ENCODE data around the gene CHD9.

The CHD9 gene

GRCh38 chr16:53258809-53259208, 204.0 kb downstream of the CHD9 start:
- Histone ChIP-seq H3K36me3 (replicated peaks; ENCODE audit: insufficient read depth, low read length) (no peaks in the 10 kb centered on the region; the same call in 1 of the 2 replicates), H3K27ac (ENCODE audit: low read length) (no peak overlapping the region), H3K4me1 (ENCODE audit: low read length) (no peaks in the 10 kb centered on the region), H3K4me3 (ENCODE audit: low read length) (no peak overlapping the region), H3K4me2 (ENCODE audit: low read depth, low read length) (no peak overlapping the region), H3K9me2 (replicated peaks; ENCODE audit: insufficient read depth, low read length) (no peaks in the 10 kb centered on the region), H3K27me3 (replicated peaks; ENCODE audit: insufficient read depth, low read length) (no peaks in the 10 kb centered on the region), H3F3A (ENCODE audit: insufficient read depth, low read length) (no peaks in the 10 kb centered on the region), H3K9ac (ENCODE audit: low read length) (no peak overlapping the region), H3K79me2 (ENCODE audit: low read length) (no peaks in the 10 kb centered on the region), H4K20me1 (ENCODE audit: insufficient read depth, low read length) (no peaks in the 10 kb centered on the region), H2AFZ (ENCODE audit: low read length) (no peak overlapping the region), H3K9me3 (replicated peaks; ENCODE audit: insufficient read depth, low read length) (no peaks in the 10 kb centered on the region)
- no peak for DNase-seq
- TF ChIP-seq, protein P1, sequence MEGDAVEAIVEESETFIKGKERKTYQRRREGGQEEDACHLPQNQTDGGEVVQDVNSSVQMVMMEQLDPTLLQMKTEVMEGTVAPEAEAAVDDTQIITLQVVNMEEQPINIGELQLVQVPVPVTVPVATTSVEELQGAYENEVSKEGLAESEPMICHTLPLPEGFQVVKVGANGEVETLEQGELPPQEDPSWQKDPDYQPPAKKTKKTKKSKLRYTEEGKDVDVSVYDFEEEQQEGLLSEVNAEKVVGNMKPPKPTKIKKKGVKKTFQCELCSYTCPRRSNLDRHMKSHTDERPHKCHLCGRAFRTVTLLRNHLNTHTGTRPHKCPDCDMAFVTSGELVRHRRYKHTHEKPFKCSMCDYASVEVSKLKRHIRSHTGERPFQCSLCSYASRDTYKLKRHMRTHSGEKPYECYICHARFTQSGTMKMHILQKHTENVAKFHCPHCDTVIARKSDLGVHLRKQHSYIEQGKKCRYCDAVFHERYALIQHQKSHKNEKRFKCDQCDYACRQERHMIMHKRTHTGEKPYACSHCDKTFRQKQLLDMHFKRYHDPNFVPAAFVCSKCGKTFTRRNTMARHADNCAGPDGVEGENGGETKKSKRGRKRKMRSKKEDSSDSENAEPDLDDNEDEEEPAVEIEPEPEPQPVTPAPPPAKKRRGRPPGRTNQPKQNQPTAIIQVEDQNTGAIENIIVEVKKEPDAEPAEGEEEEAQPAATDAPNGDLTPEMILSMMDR (IDR thresholded peaks at IDR 0.05; ENCODE audit: low read length) = no peak
- TF ChIP-seq EZH2 (optimal IDR thresholded peaks at IDR 0.05; ENCODE audit: low read depth, low read length) (no peak), EZH2phosphoT487 (IDR thresholded peaks at IDR 0.05; ENCODE audit: low read length) (no peak)

- Histone ChIP-seq H3K4me3 (ENCODE audit: low read length) (no peak overlapping the region), H3K4me1 (ENCODE audit: low read length) (no peaks in the 10 kb centered on the region), H3K9ac (ENCODE audit: low read length) (no peak overlapping the region), H2AFZ (ENCODE audit: low read length) (no peak overlapping the region), H3K4me2 (ENCODE audit: low read depth, low read length) (no peak overlapping the region), H3K79me2 (ENCODE audit: low read length) (no peaks in the 10 kb centered on the region), H4K20me1 (ENCODE audit: insufficient read depth, low read length) (no peaks in the 10 kb centered on the region), H3K36me3 (replicated peaks; ENCODE audit: insufficient read depth, low read length) (no peaks in the 10 kb centered on the region; the same call in 1 of the 2 replicates), H3K27ac (ENCODE audit: low read length) (no peak overlapping the region), H3F3A (ENCODE audit: insufficient read depth, low read length) (no peaks in the 10 kb centered on the region), H3K9me2 (replicated peaks; ENCODE audit: insufficient read depth, low read length) (no peaks in the 10 kb centered on the region), H3K9me3 (replicated peaks; ENCODE audit: insufficient read depth, low read length) (no peaks in the 10 kb centered on the region), H3K27me3 (replicated peaks; ENCODE audit: insufficient read depth, low read length) (no peaks in the 10 kb centered on the region)
- no peak for DNase-seq
- TF ChIP-seq EZH2 (optimal IDR thresholded peaks at IDR 0.05; ENCODE audit: low read depth, low read length) (no peak), EZH2phosphoT487 (IDR thresholded peaks at IDR 0.05; ENCODE audit: low read length) (no peak)
- TF ChIP-seq, protein P1 (IDR thresholded peaks at IDR 0.05; ENCODE audit: low read length) = no peak
These were observed 206.5 kb downstream of the CHD9 start for GRCh38 chr16:53261276-53261675.

- no peaks in the 10 kb centered on the region; the same call in 1 of the 2 replicates for H3K36me3 ChIP-seq (replicated peaks; ENCODE audit: insufficient read depth, low read length)
- H3K27me3 ChIP-seq (replicated peaks; ENCODE audit: insufficient read depth, low read length) = no peaks in the 10 kb centered on the region
- H3K4me2 ChIP-seq (ENCODE audit: low read depth, low read length) = no peak overlapping the region
- H3K9me2 ChIP-seq (replicated peaks; ENCODE audit: insufficient read depth, low read length) = no peaks in the 10 kb centered on the region
- no peaks in the 10 kb centered on the region for H3K9me3 ChIP-seq (replicated peaks; ENCODE audit: insufficient read depth, low read length)
- no peak for DNase-seq
- no peaks in the 10 kb centered on the region for H4K20me1 ChIP-seq (ENCODE audit: insufficient read depth, low read length)
- TF ChIP-seq EZH2phosphoT487 (IDR thresholded peaks at IDR 0.05; ENCODE audit: low read length) (no peak), EZH2 (optimal IDR thresholded peaks at IDR 0.05; ENCODE audit: low read depth, low read length) (no peak)
- TF ChIP-seq, protein P1 (IDR thresholded peaks at IDR 0.05; ENCODE audit: low read length) = no peak
- H3K4me3 ChIP-seq (ENCODE audit: low read length) = no peak overlapping the region
- H3K27ac ChIP-seq (ENCODE audit: low read length) = no peak overlapping the region
- H3K79me2 ChIP-seq (ENCODE audit: low read length) = no peaks in the 10 kb centered on the region
- no peaks in the 10 kb centered on the region for H3F3A ChIP-seq (ENCODE audit: insufficient read depth, low read length)
- no peak overlapping the region for H2AFZ ChIP-seq (ENCODE audit: low read length)
- no peak overlapping the region for H3K9ac ChIP-seq (ENCODE audit: low read length)
- H3K4me1 ChIP-seq (ENCODE audit: low read length) = no peaks in the 10 kb centered on the region
These were observed 207.9 kb downstream of the CHD9 start for GRCh38 chr16:53262645-53263044.

All from MM.1S (cell line).